K562 (cell line): ENCODE results near the gene MPC1. TPM values are rescaled to one million over a fixed set of nuclear protein-coding genes. Genes with fewer than 3 reads are reported as not detected.

Source experiments
- BRF1 ChIP-seq: IDR thresholded peaks from 3 replicates; pipeline ENCODE4 v1.6.1; 2011; ENCODE audit warnings: borderline replicate concordance, mild to moderate bottlenecking; ENCODE audit not compliant: insufficient read length; ENCODE audit errors: extremely low read depth
- E2F3 ChIP-seq: fragments of 250-450 bp; sonication (Bioruptor Pico); IDR thresholded peaks from 2 replicates; pipeline ENCODE4 v1.4.0; 2020; ENCODE audit warnings: mild to moderate bottlenecking
- ETV5 ChIP-seq: sonication (generic); formaldehyde crosslinking; IDR thresholded peaks from 2 replicates; pipeline ENCODE4 v1.4.0; 2020; ENCODE audit warnings: low read depth, mild to moderate bottlenecking, missing genetic modification reagents
- KDM5B ChIP-seq: fragments of 200-600 bp; sonication (generic); IDR thresholded peaks from 2 replicates; pipeline ENCODE4 v1.6.1; 2012; ENCODE audit warnings: low read depth, mild to moderate bottlenecking, moderate library complexity, low read length, control low read depth, inconsistent platforms; ENCODE audit not compliant: insufficient replicate concordance
- NFE2L1 ChIP-seq: fragments of 450-650 bp; IDR thresholded peaks from 2 replicates; pipeline ENCODE4 v1.6.1; 2016; ENCODE audit warnings: missing genetic modification characterization, low read depth, mild to moderate bottlenecking, missing compliant biosample characterization, moderate library complexity, borderline replicate concordance
- PATZ1 ChIP-seq: fragments of 250-450 bp; sonication (Bioruptor Pico); IDR thresholded peaks from 2 replicates; pipeline ENCODE4 v1.5.0; 2020; ENCODE audit warnings: mild to moderate bottlenecking, borderline replicate concordance
- PHB ChIP-seq: fragments of 250-450 bp; sonication (Bioruptor Pico); IDR thresholded peaks from 2 replicates; pipeline ENCODE4 v1.5.0; 2021
- PHB2 ChIP-seq: fragments of 450-650 bp; IDR thresholded peaks from 2 replicates; pipeline ENCODE4 v1.6.1; 2017; ENCODE audit warnings: low read depth
- POLR2H ChIP-seq: IDR thresholded peaks from 2 replicates; pipeline ENCODE4 v1.6.1; 2016; ENCODE audit warnings: missing genetic modification characterization, low read depth, mild to moderate bottlenecking, control low read depth, missing compliant biosample characterization, moderate library complexity
- SLC30A9 ChIP-seq: fragments of 250-450 bp; sonication (Bioruptor Pico); IDR thresholded peaks from 2 replicates; pipeline ENCODE4 v1.8.0; 2022; ENCODE audit warnings: mild to moderate bottlenecking, moderate library complexity
- SRSF3 ChIP-seq: fragments of 200-400 bp; formaldehyde crosslinking; IDR thresholded peaks from 2 replicates; pipeline ENCODE4 v1.6.1; 2016; ENCODE audit warnings: mild to moderate bottlenecking, low read length, moderate library complexity; ENCODE audit not compliant: insufficient read depth
- ZBTB1 ChIP-seq: sonication (generic); formaldehyde crosslinking; IDR thresholded peaks from 2 replicates; pipeline ENCODE4 v1.8.1; 2023; ENCODE audit warnings: missing genetic modification reagents, low read depth, mild to moderate bottlenecking, borderline replicate concordance
- ZHX1 ChIP-seq: fragments of 150-350 bp; conservative IDR thresholded peaks from 2 replicates; pipeline ENCODE4 v1.6.1; 2014; ENCODE audit warnings: low read length
- ZNF133 ChIP-seq: fragments of 250-450 bp; sonication (Bioruptor Pico); IDR thresholded peaks from 2 replicates; pipeline ENCODE4 v1.4.0; 2020; ENCODE audit warnings: mild to moderate bottlenecking
- ZNF165 ChIP-seq: fragments of 250-450 bp; sonication (Bioruptor Pico); IDR thresholded peaks from 2 replicates; pipeline ENCODE4 v1.4.0; 2020; ENCODE audit warnings: borderline replicate concordance
- ZNF184 ChIP-seq: sonication (generic); formaldehyde crosslinking; IDR thresholded peaks from 2 replicates; pipeline ENCODE4 v1.5.0; 2020; ENCODE audit warnings: missing genetic modification reagents
- ZSCAN32 ChIP-seq: fragments of 450-650 bp; formaldehyde crosslinking; IDR thresholded peaks from 2 replicates; pipeline ENCODE4 v1.4.0; 2020; ENCODE audit warnings: mild to moderate bottlenecking, moderate library complexity
- polyA plus RNA-seq, 8 experiments: library from polyadenylated mRNA; depleted of rRNA in 4 of 8; stranded (reverse) in 5 of 8; unstranded in 3 of 8; fragments of >200 nt; fragmentation: Nextera tagmentation in 2 of 8; fragmentation: Illumina TruSeq in 1 of 8; extraction: Ambion mirVana in 2 of 8; extraction: Trizol in 1 of 8; gene quantifications; 2 replicates each; pipeline versions ENCODE4 v1.2.1 to v1.2.3, GENCODE V29; 2011 to 2014; ENCODE audit warnings: inconsistent platforms in 1 of 8, missing spikeins in 1 of 8
- total RNA-seq, 7 experiments: library from RNA; depleted of rRNA in 6 of 7; stranded (reverse); fragments of >200 nt in 6 of 7; fragmentation: Illumina TruSeq in 2 of 7; extraction: Trizol in 2 of 7; gene quantifications; 2 replicates each; pipeline versions ENCODE4 v1.2.1 to v1.2.3, GENCODE V29; 2011 to 2021; ENCODE audit warnings: low replicate concordance in 1 of 7
- TF ChIP-seq, protein P1 (sequence below): fragments of 150-350 bp; IDR thresholded peaks from 2 replicates; pipeline ENCODE4 v1.6.1; 2014; ENCODE audit warnings: low read depth, mild to moderate bottlenecking, low read length, borderline replicate concordance

MPC1 gene
- total and polyA plus RNA-seq, 9 of the 15 experiments (the other 6 are each of a cell fraction or from before 2014, with no cell fraction given), result 78.6 to 185 (median 138) TPM

DNA sequence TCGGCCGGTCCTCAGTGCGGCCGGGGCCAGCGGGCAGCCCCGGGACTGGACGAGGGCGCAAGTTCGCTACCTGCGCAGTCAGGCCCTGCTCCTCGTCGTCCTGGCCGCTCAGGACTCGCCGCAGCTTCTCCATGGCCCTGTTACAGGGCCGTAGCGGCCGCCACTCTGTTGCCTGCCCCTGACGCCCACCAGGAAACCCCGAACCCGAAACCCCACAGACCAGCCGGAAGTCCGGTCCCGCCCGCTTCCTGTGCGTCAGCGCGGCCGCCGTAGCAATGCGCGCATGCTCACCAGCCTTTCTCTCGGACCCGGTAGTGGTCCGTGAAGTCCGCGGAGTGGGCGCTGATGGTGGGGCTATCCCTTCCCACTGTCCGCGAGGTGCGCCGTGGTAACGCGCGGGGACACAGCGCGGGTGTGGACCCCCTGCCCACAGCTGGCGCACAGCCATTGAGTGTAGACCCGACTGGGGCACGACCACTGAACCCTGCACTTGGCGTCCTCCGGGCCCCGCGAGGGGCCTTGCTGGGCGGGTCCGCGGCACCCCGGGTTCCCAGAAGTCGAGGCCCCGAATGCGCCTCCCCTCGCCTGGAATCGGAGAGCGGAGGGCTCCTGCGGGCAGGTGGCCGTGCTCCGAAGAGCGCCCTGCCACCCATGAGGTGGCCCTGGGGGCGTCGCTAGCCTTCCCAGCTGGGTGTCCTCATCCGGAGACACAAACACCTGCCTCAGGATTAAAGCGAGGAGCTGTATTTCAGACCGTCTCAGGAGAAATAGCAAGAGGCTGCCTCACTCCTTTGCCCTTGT is 40.2 kb downstream of the MPC1 start, which contains the start of gene SFT2D1 (continued):
- TF ChIP-seq ETV5, result peak; percentile 96
- TF ChIP-seq, protein P1, sequence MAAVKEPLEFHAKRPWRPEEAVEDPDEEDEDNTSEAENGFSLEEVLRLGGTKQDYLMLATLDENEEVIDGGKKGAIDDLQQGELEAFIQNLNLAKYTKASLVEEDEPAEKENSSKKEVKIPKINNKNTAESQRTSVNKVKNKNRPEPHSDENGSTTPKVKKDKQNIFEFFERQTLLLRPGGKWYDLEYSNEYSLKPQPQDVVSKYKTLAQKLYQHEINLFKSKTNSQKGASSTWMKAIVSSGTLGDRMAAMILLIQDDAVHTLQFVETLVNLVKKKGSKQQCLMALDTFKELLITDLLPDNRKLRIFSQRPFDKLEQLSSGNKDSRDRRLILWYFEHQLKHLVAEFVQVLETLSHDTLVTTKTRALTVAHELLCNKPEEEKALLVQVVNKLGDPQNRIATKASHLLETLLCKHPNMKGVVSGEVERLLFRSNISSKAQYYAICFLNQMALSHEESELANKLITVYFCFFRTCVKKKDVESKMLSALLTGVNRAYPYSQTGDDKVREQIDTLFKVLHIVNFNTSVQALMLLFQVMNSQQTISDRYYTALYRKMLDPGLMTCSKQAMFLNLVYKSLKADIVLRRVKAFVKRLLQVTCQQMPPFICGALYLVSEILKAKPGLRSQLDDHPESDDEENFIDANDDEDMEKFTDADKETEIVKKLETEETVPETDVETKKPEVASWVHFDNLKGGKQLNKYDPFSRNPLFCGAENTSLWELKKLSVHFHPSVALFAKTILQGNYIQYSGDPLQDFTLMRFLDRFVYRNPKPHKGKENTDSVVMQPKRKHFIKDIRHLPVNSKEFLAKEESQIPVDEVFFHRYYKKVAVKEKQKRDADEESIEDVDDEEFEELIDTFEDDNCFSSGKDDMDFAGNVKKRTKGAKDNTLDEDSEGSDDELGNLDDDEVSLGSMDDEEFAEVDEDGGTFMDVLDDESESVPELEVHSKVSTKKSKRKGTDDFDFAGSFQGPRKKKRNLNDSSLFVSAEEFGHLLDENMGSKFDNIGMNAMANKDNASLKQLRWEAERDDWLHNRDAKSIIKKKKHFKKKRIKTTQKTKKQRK, result no peak
- no peak for TF ChIP-seq SRSF3
- TF ChIP-seq E2F3, result no peak
- TF ChIP-seq NFE2L1 (tag), result no peak
- no peak for TF ChIP-seq ZHX1
- no peak; the same call in 1 of the 2 replicates for TF ChIP-seq ZBTB1 (CRISPR knock-in tag)
- no peak for TF ChIP-seq PHB
- no peak for TF ChIP-seq BRF1
- no peak for TF ChIP-seq ZNF133 (CRISPR knock-in tag)
- TF ChIP-seq POLR2H (tag), result peak; percentile 74
- no peak for TF ChIP-seq ZNF165 (CRISPR knock-in tag)
- no peak for TF ChIP-seq ZSCAN32 (CRISPR knock-in tag)
- no peak for TF ChIP-seq PATZ1 (CRISPR knock-in tag)
- no peak for TF ChIP-seq PHB2
- TF ChIP-seq SLC30A9 (CRISPR knock-in tag), result no peak
- no peak for TF ChIP-seq ZNF184 (CRISPR knock-in tag)
- TF ChIP-seq KDM5B, result peak; percentile 88
